GM18505 (cell line): ENCODE data around the gene DNAJB2.
A peak's percentile ranks its signal among the peaks of the same experiment; 100 is the strongest.

Experiments
- ATAC-seq: cut with Tn5 transposase; IDR thresholded peaks from one replicate; pipeline ENCODE4 v1.9.1; 2021; ENCODE audit not compliant: unreplicated experiment
- POLR2A ChIP-seq: IDR thresholded peaks from 4 replicates; pipeline ENCODE4 v1.6.1; 2011; ENCODE audit warnings: borderline replicate concordance; ENCODE audit not compliant: insufficient read depth, insufficient read length; ENCODE audit errors: extremely low read depth

DNAJB2 gene

DNA sequence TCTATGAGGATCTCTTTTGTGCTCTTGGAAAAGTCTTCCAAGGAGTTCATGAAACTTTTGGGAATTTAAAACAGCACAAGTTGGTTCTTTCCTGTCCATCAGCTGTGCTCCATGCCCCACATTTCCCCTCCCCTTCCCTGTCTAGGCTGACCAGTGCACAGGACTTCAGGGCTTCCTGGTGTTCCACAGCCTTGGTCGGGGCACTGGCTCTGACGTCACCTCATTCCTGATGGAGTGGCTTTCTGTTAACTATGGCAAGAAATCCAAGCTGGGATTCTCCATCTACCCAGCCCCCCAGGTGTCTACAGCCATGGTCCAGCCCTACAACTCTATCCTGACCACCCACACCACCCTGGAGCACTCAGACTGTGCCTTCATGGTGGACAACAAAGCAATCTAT lies 8.1 kb upstream of the DNAJB2 start:
- TF ChIP-seq POLR2A: no peak
- ATAC-seq: no peak

DNA sequence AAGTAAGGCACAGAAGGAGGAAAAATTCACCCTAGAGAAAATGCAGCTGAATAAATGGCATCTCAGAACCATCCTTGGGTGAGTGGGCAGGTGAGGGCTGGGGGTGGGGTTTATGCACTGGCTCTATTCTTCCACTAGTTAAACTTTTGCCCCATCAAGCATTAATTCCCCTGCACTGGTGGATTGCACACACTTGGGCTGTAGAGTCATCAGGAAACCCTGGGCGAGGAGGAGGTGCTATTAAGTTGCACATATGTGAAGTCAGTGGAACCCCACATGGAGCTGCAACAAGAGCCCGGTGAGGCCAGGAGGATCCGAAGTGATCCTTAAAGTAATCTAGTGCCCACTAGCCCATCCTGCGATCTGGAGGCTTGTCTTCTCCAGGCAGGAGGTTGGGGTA lies 6.8 kb upstream of the DNAJB2 start:
- ATAC-seq: no peak
- TF ChIP-seq POLR2A: no peak

DNA sequence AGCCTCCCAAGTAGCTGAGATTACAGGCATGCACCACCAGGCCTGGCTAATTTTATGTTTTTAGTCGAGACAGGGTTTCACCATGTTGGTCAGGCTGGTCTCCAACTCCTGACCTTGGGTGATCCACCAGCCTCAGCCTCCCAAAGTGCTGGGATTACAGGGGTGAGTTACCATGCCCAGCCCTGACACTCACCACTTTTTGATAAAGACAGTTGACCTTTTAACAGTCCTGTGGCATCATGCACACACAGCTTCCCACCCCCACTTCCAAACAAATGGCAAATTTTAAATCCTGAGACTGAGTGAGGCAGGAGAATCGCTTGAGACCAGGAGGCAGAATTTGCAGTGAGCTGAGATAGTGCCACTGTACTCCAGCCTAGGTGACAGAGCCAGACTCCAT lies 6.2 kb upstream of the DNAJB2 start:
- TF ChIP-seq POLR2A: no peak
- no peak for ATAC-seq

DNA sequence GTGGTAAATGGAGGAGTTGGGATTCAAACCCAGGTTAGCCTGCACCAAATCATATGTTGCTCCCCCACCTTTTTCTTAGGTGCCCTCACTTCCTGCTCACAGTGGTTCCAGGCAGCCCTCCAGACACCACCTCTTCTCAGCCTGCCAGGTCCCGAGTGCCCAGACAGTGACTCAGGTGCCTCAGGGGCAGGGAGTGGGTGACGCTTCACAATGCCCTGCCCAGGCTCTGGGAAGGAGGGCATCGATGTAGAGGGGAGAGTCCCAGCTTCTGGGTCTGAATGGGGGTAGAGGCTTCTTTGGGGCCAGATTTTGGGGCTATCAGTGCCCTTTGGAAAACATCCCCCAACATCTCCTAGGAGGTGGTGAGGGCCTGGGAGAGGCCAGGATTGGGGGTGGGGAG lies 5.2 kb upstream of the DNAJB2 start:
- no peak for TF ChIP-seq POLR2A
- ATAC-seq: no peak

DNA sequence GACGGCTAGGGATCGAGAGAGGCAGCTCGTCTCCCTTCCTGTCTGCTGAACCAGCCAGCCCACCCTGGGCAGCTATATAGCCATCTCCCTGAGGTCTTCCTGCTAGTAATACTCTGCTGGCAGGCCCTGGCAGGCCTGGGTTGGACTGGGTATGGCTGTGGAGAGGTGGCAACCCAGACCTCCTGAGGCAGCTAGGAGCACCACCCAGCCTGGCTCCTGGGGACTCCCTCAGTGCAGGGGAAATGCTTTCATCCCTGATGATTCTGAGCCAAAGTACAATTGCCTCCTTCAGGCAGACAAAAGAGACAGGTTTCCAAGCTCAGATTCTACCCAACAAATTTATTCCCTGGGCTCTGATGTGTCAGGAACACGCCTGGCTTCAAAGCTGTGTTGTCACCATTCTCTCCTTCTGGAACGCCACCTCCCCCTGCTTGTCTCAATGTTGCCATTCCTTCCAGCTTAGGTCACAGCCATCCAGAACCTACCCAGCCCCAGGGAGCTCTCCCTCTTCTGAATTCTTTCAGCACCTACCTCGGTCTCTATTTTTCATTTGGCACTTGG lies 4.7 kb upstream of the DNAJB2 start:
- no peak for ATAC-seq
- no peak for TF ChIP-seq POLR2A

DNA sequence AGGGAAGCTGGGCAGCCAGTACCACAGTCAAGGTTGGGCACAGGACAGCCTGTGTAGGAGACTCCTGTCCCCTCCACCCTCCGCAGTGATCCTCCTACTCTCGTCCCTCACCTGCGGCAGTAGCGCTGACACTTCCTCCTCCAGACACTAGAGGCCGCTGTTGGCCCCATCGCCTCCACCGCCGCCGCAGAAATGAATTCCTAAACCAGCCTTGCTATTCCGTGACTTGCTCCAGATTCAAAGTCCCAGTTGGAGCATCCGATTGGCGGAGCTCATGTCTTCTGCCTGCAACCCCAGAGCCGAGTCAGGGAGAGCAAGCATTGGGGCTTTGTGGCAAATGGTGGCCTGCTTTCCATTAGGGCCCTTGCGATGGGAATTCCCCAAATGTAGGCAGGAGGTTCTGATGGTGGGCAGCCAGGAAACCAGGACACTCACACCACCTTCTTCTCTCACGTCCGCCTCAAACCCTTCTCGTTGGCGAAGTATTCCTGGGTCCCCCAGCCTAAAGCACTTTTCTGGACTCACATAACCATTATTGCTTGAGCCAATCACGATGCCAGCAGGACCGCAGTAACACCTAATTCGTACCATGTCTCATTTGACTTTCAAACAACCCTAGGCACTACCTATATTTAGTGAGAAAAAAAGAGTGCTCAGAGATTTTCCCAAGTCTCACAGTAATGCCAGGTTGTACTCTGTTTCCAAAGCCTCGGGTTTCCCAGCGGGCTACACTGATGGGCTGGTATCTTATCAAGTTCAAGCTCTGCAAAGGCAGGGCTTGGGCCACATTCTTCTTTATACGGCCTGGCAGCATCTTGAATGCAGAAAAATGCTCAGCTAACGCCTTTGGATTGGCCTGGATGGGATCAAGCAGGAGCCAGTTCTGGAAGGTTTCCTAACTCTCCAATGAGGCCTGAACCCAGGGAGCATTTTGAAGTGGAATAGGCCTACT lies 1.2 kb upstream of the DNAJB2 start:
- peak; percentile 49 for TF ChIP-seq POLR2A
- no peak for ATAC-seq

DNA sequence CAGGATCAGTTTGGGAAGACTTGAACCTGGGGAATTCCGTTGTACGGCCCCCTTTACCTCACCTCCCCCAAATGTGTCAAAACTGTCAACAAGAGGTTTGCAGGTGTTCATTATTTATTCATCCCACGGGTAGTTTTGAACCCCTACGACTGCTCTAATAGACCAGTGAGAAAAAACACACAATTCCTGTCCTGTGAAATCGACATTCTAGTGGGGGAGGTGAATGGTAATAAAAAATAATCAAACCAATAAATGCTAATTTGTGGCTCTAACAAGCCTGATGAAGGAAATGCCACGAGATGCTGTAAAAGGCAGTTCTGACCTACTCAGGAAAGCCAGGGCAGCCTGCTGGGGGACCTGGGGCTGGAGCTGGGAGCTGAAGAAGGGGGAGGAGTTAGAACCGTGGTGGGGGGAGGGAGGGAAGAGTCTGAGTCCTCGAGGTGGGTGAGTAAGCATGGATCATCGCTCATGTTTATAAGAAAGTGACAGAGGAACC lies 463 bp upstream of the DNAJB2 start:
- no peak for TF ChIP-seq POLR2A
- ATAC-seq: no peak

DNA sequence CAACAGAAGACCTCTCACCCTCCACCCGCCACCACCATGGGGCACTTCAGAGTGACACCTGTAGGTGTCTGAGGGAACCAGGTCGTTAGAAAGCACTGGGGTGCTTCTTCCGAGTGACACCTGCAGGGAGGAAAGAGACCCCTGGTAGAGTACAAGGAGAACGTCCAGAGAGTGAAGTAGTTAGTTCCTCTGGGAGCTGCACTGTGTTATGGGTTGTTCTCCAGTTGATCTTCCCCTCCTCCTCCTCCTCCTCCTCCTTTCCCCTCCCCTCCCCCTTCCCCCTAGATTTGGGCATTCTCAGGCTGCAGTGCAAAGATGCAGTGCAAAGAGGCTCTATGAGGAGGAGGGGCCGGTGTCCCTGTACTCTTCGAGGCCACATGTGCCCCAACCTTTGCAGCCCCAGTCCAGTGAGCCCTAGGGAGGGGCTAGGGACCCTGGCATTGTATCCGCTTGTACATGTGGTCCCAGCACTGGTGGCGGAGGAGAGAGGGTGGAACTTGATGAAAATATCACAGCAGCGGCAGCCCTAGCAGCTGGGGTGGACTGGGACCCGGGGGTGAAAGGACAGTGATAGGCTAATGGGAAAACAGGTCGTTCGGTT lies 850 bp downstream of the DNAJB2 start:
- no peak for TF ChIP-seq POLR2A
- ATAC-seq: no peak

DNA sequence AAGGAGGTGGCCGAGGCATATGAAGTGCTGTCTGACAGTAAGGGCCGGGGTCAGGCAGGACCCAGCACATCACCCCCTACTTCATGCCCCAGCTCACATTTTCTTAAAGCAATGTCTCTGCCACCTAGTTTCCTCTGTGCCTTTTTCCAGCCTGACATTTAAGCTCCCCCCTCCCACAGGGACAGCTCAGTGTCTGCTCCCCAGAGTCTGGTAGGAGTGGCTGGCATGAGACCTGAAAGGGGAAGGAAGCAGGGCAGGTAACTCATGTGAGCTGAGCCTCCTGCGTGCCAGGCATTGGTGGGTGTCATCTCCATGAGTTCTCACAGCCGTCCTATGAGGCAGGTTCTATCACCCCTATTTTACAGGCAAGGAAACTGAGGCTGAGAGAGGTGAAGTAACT lies 1.5 kb downstream of the DNAJB2 start:
- TF ChIP-seq POLR2A: no peak
- no peak for ATAC-seq

DNA sequence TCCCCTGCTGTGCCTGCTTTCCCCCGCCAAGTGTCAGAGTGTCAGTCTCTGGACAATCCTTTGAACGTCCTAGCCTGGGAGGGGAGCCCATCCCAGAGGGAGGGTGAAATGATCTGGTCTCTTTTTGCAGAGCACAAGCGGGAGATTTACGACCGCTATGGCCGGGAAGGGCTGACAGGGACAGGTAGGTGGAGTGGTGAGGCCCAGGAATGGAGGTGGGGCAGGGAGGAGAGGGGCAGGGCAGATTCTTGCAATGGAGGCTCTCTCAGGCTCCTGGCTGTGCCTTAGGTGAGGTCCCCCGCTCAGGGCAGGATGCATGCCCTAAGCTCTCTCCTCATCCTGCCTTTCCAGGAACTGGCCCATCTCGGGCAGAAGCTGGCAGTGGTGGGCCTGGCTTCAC lies 2.4 kb downstream of the DNAJB2 start:
- no peak for ATAC-seq
- no peak for TF ChIP-seq POLR2A

DNA sequence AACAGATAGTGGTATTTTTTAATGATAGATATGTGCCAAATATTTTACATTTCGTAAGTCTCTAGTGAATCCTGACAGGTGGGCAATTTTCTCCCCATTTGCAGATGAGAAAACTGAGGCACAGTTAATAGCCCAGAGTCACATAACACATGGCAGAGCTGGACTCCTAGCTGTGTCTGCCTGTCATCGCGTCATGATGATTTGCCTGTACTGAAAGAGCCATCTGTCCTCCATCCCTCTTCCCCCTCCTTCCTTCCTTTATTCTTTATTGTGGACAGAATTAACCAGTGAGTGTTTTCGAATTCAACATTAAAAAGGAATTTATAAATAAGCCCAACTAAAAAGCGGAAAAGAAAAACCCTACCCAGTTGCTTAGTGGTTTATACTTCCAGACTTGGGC lies 3.2 kb downstream of the DNAJB2 start:
- no peak for ATAC-seq
- no peak for TF ChIP-seq POLR2A

DNA sequence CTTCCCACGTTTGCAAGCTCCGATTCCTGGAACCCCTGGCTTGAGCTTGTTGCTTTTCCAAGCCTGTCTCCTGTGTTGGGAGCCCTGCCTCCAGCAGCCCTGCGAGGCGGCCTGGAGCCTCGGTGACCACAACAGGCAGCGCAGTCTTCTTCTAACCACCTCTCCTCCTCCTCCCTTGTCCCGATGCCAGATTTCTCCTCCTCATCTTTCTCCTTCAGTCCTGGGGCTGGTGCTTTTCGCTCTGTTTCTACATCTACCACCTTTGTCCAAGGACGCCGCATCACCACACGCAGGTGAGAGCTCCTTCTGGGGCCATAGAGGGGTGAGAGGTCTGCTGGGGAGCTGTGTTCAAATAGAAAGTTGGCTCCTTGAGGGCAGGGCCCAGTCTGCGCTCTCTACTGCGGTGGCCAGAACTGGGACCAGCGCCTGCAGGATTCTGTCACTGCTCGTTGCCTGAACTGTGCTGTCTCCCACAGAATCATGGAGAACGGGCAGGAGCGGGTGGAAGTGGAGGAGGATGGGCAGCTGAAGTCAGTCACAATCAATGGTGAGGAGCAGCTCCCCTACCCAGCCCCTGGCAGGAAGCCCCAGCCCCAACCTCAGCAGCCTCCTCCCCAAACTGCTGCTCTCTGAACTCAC lies 3.9 kb downstream of the DNAJB2 start:
- ATAC-seq: no peak
- TF ChIP-seq POLR2A: no peak
